ENCODE data around the gene PRRC1. TPM values are rescaled to one million over a fixed set of nuclear protein-coding genes. Genes with fewer than 3 reads are reported as not detected.

PRRC1 gene
- total and polyA plus RNA-seq, 2 experiments from 2014 or later, result 64.7 to 70.7 TPM

DNA sequence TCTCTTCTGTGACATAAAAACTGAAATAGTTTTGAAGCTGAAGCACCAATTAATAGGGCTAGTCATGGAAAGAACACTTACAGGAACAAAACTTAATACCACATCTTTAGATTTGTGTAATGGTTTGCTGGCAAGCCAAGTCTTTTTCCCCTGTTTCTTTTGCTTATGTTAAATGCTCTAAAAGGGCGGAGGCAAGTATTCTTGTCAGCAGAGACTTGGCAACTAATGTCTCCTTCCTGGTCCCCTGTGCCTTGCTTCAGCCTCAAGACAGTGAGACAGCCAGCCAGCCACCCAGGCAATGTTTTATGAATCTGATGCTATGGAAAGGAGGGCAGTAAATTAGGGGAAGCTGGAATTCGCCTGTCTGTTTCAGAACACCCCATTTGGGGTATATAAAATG is 45.7 kb downstream of the PRRC1 start (continued):
- TF ChIP-seq ETS1 (IDR thresholded peaks at IDR 0.05) (no peak), EZH2phosphoT487 (IDR thresholded peaks at IDR 0.05; ENCODE audit: unreplicated experiment) (no peak), ZNF114 (CRISPR knock-in tag; IDR thresholded peaks at IDR 0.05) (no peak)
- TF ChIP-seq, protein P1, sequence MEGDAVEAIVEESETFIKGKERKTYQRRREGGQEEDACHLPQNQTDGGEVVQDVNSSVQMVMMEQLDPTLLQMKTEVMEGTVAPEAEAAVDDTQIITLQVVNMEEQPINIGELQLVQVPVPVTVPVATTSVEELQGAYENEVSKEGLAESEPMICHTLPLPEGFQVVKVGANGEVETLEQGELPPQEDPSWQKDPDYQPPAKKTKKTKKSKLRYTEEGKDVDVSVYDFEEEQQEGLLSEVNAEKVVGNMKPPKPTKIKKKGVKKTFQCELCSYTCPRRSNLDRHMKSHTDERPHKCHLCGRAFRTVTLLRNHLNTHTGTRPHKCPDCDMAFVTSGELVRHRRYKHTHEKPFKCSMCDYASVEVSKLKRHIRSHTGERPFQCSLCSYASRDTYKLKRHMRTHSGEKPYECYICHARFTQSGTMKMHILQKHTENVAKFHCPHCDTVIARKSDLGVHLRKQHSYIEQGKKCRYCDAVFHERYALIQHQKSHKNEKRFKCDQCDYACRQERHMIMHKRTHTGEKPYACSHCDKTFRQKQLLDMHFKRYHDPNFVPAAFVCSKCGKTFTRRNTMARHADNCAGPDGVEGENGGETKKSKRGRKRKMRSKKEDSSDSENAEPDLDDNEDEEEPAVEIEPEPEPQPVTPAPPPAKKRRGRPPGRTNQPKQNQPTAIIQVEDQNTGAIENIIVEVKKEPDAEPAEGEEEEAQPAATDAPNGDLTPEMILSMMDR (conservative IDR thresholded peaks at IDR 0.05; ENCODE audit: low read depth in 2 of 2), result no peak

DNA sequence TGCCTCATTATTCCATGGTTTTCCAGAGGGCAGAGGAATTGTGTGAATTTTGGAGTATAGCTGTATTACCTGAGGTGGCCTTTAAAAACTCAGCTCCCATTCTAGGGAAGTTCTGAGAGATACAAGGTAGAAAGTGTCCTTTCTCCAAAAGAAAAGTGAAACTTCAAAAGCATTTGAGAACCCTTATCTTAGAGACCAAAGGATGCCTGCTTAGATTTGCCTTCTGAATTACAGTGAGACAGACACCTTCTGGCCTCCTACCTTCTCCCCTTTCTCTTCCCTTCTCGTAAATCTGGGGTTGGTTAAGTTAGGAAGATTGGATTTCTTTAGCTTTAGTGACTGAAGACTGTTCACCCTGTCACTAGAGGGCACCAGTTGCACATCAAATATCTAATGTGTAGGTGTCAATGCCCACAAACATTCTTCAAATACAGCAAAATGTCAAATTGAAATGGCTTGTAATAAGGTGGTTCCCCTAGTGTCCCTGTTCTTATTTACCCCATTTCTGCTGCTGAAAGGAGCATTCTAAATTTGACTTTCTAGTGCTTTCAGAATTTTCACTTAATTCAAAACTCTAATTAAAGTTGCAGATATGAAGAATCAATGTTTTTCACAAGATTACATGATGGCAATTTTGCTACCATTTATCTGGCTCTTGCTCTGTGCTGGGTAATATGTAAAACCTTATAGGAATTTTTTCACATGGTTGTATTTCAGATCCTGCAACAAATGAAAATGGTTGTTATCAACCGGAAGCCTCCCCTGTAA is 46.7 kb downstream of the PRRC1 start:
- H3K27ac Mint-ChIP-seq, result no peak overlapping the region
- Histone ChIP-seq H3F3A (replicated peaks; ENCODE audit: low read depth) (no peaks in the 10 kb centered on the region), H3K4me2 (no peak overlapping the region)

More for the DNA sequence above, 46.7 kb downstream of the PRRC1 start:
- H4K20me1 ChIP-seq (replicated peaks; ENCODE audit: insufficient read depth), result no peaks in the 10 kb centered on the region
- H3K79me2 ChIP-seq (replicated peaks; ENCODE audit: insufficient read depth), result no peaks in the 10 kb centered on the region
- H3K9me2 ChIP-seq (ENCODE audit: insufficient read depth), result no peaks in the 10 kb centered on the region
- H3K9me3 Mint-ChIP-seq, result no peaks in the 10 kb centered on the region
- H3K27ac ChIP-seq (ENCODE audit: low read depth), result no peak overlapping the region
- DNase-seq (ENCODE audit: low spot score) (peak; percentile 88), ATAC-seq (peak; percentile 83)
- H3K27me3 Mint-ChIP-seq (ENCODE audit: insufficient read depth, low read depth, poor library complexity), result no peaks in the 10 kb centered on the region
- H2AFZ ChIP-seq, result no peak overlapping the region
- no peaks in the 10 kb centered on the region for H3K36me3 ChIP-seq (ENCODE audit: insufficient read depth)
- peaks cover 7% of the 10 kb centered on the region for H3K4me1 Mint-ChIP-seq
- no peak for TF ChIP-seq CREB1 (CRISPR knock-in tag; IDR thresholded peaks at IDR 0.05; ENCODE audit: low read depth)
- no peak for TF ChIP-seq POLR2AphosphoS5 (IDR thresholded peaks at IDR 0.05; ENCODE audit: low read depth)
- TF ChIP-seq, protein P1 (conservative IDR thresholded peaks at IDR 0.05; ENCODE audit: low read depth in 2 of 2), result peak; percentile 86 to 90
- 0 out of 2 replicates have a peak, but pooled peaks have one; percentile 9 for TF ChIP-seq ZNF462 (CRISPR knock-in tag; IDR thresholded peaks at IDR 0.05)
- TF ChIP-seq REST (IDR thresholded peaks at IDR 0.05; ENCODE audit: unreplicated experiment), result no peak
- no peaks in the 10 kb centered on the region for H3K4me1 ChIP-seq (ENCODE audit: insufficient read depth)
- no peaks in the 10 kb centered on the region for H3K27me3 ChIP-seq (ENCODE audit: insufficient read depth)
- no peaks in the 10 kb centered on the region for H3K36me3 Mint-ChIP-seq (ENCODE audit: low read depth)
- H3K4me3 ChIP-seq, result no peak overlapping the region
- H3K4me3 Mint-ChIP-seq, result no peak overlapping the region
